HFFc6 (cell line): ENCODE results near the gene SLC2A14. TPM values are rescaled to one million over a fixed set of nuclear protein-coding genes. Genes with fewer than 3 reads are reported as not detected.
"Not testable (repeated sequence)": the region's sequence is repeated elsewhere in the genome, so short reads cannot be mapped to it uniquely, and the experiment has no call there.

Experiments used
- DNase-seq: peaks from one replicate; pipeline ENCODE4 v3.0.0-alpha.2; 2018
- H3K27ac Mint-ChIP-seq: 2 replicates; pipeline ENCODE4 v1.8.0; 2020; ENCODE audit warnings: mild to moderate bottlenecking, mixed read lengths
- H3K27me3 Mint-ChIP-seq: 2 replicates; pipeline ENCODE4 v1.8.0; 2021; ENCODE audit warnings: mild to moderate bottlenecking, moderate library complexity, mixed read lengths; ENCODE audit not compliant: insufficient read depth
- H3K36me3 Mint-ChIP-seq: 2 replicates; pipeline ENCODE4 v1.8.0; 2021; ENCODE audit warnings: low read depth, mixed read lengths
- H3K4me1 Mint-ChIP-seq: 2 replicates; pipeline ENCODE4 v1.8.0; 2020; ENCODE audit warnings: low read depth, mixed read lengths
- H3K4me3 Mint-ChIP-seq: 2 replicates; pipeline ENCODE4 v1.8.0; 2020; ENCODE audit warnings: mild to moderate bottlenecking, moderate library complexity, mixed read lengths
- H3K9me3 Mint-ChIP-seq: 2 replicates; pipeline ENCODE4 v1.8.0; 2020; ENCODE audit warnings: mild to moderate bottlenecking, mixed read lengths
- total RNA-seq, 6 experiments: library from RNA; stranded (reverse); fragmentation: NEBNext Ultra II Directional; extraction: Animal tissue kit (Norgen Biotek cat#: 25700); gene quantifications; 2 replicates in 1 of 6; 3 replicates in 5 of 6; pipeline ENCODE4 v1.2.3, GENCODE V29; 2021
- TF ChIP-seq, protein P1 (sequence below): fragments of 200-600 bp; sonication (generic); IDR thresholded peaks from 2 replicates; pipeline ENCODE4 v1.5.0; 2021; ENCODE audit warnings: antibody characterized with exemption, mild to moderate bottlenecking

SLC2A14 gene
- total RNA-seq, 6 experiments from 2014 or later: 0.07 TPM; not detected in 5

DNA sequence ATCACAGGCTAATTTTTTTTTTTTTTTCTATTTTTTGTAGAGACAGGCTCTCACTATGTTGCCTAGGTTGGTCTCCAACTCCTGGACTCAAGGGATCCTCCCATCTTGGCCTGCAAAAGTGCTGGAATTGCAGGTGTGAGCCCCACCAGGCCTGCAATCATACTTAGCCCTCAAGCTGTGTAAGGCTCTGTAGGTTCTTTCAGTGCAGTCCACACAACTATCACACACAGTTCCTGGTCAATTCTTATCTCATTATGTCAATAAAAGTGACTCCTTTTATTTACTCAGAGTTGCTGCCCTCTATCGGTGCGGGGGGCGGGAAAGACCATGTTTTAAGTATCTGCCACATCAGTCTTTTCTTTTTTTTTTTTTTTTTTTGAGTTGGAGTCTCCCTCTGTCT lies 34.3 kb upstream of the SLC2A14 start:
- TF ChIP-seq, protein P1, sequence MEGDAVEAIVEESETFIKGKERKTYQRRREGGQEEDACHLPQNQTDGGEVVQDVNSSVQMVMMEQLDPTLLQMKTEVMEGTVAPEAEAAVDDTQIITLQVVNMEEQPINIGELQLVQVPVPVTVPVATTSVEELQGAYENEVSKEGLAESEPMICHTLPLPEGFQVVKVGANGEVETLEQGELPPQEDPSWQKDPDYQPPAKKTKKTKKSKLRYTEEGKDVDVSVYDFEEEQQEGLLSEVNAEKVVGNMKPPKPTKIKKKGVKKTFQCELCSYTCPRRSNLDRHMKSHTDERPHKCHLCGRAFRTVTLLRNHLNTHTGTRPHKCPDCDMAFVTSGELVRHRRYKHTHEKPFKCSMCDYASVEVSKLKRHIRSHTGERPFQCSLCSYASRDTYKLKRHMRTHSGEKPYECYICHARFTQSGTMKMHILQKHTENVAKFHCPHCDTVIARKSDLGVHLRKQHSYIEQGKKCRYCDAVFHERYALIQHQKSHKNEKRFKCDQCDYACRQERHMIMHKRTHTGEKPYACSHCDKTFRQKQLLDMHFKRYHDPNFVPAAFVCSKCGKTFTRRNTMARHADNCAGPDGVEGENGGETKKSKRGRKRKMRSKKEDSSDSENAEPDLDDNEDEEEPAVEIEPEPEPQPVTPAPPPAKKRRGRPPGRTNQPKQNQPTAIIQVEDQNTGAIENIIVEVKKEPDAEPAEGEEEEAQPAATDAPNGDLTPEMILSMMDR: peak; percentile 53
- DNase-seq: no peak
- no peak overlapping the region for H3K27ac Mint-ChIP-seq
- H3K36me3 Mint-ChIP-seq: no peaks in the 10 kb centered on the region
- H3K4me1 Mint-ChIP-seq: peaks cover 24% of the 10 kb centered on the region
- H3K4me3 Mint-ChIP-seq: no peak overlapping the region
- H3K9me3 Mint-ChIP-seq: no peaks in the 10 kb centered on the region
- H3K27me3 Mint-ChIP-seq: peaks cover 2% of the 10 kb centered on the region; the same call in 1 of the 2 replicates

DNA sequence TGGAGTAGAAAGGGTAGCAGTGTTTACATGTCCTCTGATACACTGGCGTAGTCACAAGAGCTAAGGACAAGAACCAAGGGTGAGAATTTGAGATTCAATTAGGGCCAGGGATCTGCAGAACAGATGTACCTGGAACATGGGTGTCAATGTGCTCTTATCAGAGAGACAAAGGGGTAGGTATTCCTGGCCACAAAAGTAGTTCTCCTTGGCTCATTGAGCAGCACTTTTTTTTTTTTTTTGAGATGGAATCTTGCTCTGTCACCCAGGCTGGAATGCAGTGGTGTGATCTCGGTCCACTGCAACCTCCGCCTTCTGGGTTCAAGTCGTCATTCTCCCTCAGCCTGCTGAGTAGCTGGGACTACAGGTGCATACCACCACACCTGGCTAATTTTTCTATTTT lies 33.6 kb upstream of the SLC2A14 start:
- H3K36me3 Mint-ChIP-seq, H3K9me3 Mint-ChIP-seq, H3K27ac Mint-ChIP-seq, DNase-seq, H3K27me3 Mint-ChIP-seq, H3K4me3 Mint-ChIP-seq: not testable (repeated sequence)
- peaks cover 24% of the 10 kb centered on the region for H3K4me1 Mint-ChIP-seq

DNA sequence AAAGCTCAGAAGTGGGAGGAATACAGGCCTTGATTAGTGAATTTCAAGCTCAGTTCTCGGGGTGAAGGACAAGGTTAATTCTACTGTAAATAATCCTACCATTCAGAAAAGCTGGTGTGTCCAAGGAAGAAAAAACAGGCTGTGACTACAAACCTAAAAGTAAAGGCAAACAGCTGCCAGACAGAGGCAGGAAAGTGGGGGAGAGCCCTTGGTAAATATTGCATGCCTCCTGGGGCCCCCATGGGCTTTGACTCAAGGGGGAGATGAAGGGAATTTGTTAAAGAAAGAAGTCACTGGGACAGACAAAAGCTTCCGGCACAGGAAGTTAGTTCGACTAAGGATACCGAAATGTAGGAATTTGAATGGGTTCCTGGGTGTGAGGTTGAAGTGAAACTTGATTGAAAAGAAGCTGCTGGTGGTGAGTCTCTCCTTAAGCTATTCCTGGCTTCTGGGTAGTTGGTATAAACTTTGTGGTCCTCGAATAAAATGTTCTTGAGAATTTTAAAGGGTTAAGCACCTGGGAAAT lies 32.9 kb upstream of the SLC2A14 start:
- H3K27me3 Mint-ChIP-seq, H3K36me3 Mint-ChIP-seq, DNase-seq, H3K27ac Mint-ChIP-seq, H3K9me3 Mint-ChIP-seq: not testable (repeated sequence)
- H3K4me1 Mint-ChIP-seq: peaks cover 24% of the 10 kb centered on the region
- peak overlapping the region; percentile 16; the same call in 1 of the 2 replicates for H3K4me3 Mint-ChIP-seq

DNA sequence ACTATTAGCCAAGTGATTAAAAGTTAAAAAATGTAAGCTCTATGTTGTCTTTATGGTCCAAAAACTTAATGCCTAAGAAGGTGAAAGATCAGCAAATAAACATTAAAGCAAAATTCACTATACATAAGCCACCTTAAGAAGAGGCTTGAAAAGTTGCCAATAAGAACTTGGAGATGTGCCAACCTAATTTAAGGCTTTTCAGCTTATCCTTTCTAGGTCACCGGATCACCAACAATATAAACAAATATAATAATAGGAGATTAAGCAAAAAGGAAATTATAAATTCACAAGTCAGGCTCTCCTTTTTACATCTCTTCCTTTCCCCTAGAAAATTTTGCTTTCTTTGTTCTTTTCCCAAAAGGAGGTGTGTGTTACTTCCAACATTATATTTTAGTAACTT lies 32.4 kb upstream of the SLC2A14 start:
- Mint-ChIP-seq H3K27me3 (peaks cover 2% of the 10 kb centered on the region), H3K36me3 (no peaks in the 10 kb centered on the region), H3K27ac (no peak overlapping the region), H3K4me3 (no peak overlapping the region), H3K4me1 (peaks cover 24% of the 10 kb centered on the region), H3K9me3 (no peaks in the 10 kb centered on the region)
- DNase-seq: no peak
- TF ChIP-seq, protein P1: no peak

DNA sequence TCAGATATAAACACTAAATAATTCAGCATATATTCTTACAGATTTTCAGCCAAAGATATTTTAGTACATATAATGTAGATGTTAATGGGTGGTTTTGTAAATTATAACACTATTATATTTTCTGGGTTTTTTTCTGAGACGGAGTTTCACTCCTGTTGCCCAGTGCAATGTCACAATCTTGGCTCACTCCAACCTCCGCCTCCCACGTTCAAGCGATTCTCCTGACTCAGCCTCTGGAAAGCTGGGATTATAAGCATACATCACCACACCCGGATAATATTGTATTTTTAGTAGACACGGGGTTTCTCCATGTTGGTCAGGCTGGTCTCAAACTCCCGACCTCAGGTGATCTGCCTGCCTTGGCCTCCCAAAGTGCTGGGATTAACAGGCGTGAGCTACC lies 29.7 kb upstream of the SLC2A14 start:
- not testable (repeated sequence) for H3K27ac Mint-ChIP-seq, H3K36me3 Mint-ChIP-seq, H3K4me3 Mint-ChIP-seq, H3K27me3 Mint-ChIP-seq, H3K9me3 Mint-ChIP-seq, DNase-seq
- peaks cover 24% of the 10 kb centered on the region for H3K4me1 Mint-ChIP-seq

DNA sequence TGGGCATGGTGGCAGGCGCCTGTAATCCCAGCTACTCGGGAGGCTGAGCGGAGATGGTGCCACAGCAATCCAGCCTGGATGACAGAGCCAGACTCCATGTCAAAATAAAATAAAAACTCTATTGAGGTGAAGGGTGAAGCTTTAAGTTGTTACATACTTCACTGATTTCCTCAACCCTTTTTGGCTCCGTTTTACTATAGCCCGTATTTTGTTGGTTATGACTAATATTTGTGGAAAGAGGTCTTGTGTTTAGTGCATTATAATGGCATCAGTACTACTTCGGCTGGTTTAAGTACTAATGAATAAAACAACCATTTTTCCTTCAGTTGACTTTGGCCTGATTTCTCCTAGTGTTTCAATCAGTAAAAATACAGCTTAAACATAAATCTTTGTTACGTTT lies 27.0 kb upstream of the SLC2A14 start:
- DNase-seq: no peak
- no peaks in the 10 kb centered on the region for H3K36me3 Mint-ChIP-seq
- H3K9me3 Mint-ChIP-seq: no peaks in the 10 kb centered on the region
- H3K4me1 Mint-ChIP-seq: no peaks in the 10 kb centered on the region; the same call in 1 of the 2 replicates
- H3K27me3 Mint-ChIP-seq: no peaks in the 10 kb centered on the region; the same call in 1 of the 2 replicates
- no peak overlapping the region for H3K27ac Mint-ChIP-seq
- H3K4me3 Mint-ChIP-seq: no peak overlapping the region
- TF ChIP-seq, protein P1: no peak

DNA sequence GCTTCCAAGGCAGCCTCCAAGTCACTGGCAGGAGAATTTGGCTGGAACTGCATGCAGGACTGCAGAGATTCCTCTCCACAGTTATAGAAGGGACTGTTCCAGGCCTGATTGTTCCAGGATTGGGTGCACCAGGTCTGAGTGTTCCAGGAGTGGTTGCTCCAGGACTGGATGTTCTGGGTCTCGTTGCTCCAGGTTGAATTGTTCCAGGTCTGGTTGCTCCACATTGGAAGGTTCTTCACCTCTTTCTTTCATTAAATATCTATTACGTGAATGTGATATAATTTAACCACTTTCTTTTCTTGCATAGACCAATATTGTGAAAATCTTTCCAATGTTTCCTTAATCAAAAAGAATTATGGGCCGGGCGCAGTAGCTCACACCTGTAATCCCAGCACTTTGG lies 24.0 kb upstream of the SLC2A14 start:
- not testable (repeated sequence) for H3K27me3 Mint-ChIP-seq, H3K9me3 Mint-ChIP-seq, H3K4me1 Mint-ChIP-seq, H3K4me3 Mint-ChIP-seq, H3K36me3 Mint-ChIP-seq, H3K27ac Mint-ChIP-seq, DNase-seq
